GM12874 (cell line): Measurements from ENCODE around the gene TMEM53.

Source experiments
- CTCF ChIP-seq: IDR thresholded peaks from 2 replicates; pipeline ENCODE4 v1.5.1; 2011; ENCODE audit warnings: low read depth, mild to moderate bottlenecking, control low read depth, low read length, moderate library complexity; ENCODE audit not compliant: insufficient read depth

TMEM53 gene

GRCh38 chr1:44694863-44695478, 20.7 kb upstream of the TMEM53 start:
- TF ChIP-seq CTCF = no peak

- TF ChIP-seq CTCF = no peak
These were observed 19.6 kb upstream of the TMEM53 start for GRCh38 chr1:44693900-44694299.

- no peak for TF ChIP-seq CTCF
These were observed 18.9 kb upstream of the TMEM53 start for GRCh38 chr1:44693159-44693558.

GRCh38 chr1:44689447-44689765, 15.1 kb upstream of the TMEM53 start:
- no peak for TF ChIP-seq CTCF

GRCh38 chr1:44688760-44689446, 14.6 kb upstream of the TMEM53 start:
- no peak for TF ChIP-seq CTCF

GRCh38 chr1:44685881-44686280, 11.6 kb upstream of the TMEM53 start:
- TF ChIP-seq CTCF = no peak

GRCh38 chr1:44685218-44685617, 10.9 kb upstream of the TMEM53 start:
- no peak for TF ChIP-seq CTCF

GRCh38 chr1:44684525-44684924, 10.2 kb upstream of the TMEM53 start:
- TF ChIP-seq CTCF = no peak
